ENCODE measurements around the gene SLC25A42.

GRCh38 chr19:19043481-19043880 is 20.3 kb upstream of the SLC25A42 start:
- TF ChIP-seq CTCF (IDR thresholded peaks at IDR 0.05): no peak
- TF ChIP-seq POLR2A (IDR thresholded peaks at IDR 0.05): no peak
- TF ChIP-seq POLR2AphosphoS5 (IDR thresholded peaks at IDR 0.05): no peak
- TF ChIP-seq EP300 (IDR thresholded peaks at IDR 0.05): no peak
